Measurements from ENCODE around the gene RELL1. TPM values are rescaled to one million over a fixed set of nuclear protein-coding genes. Genes with fewer than 3 reads are reported as not detected.
A peak's percentile ranks its signal among the peaks of the same experiment; 100 is the strongest.

Gene RELL1
- total RNA-seq, 1 experiment from 2014 or later: 14.4 TPM

GRCh38 chr4:37601531-37601930, 84.6 kb downstream of the RELL1 start:
- no peaks in the 10 kb centered on the region for H3K9me3 ChIP-seq
- H3K4me3 ChIP-seq: no peak overlapping the region
- no peaks in the 10 kb centered on the region for H3K27me3 ChIP-seq
- no peaks in the 10 kb centered on the region for H3K36me3 ChIP-seq
- no peak for DNase-seq

- no peak for DNase-seq
- Histone ChIP-seq H3K4me3 (no peak overlapping the region), H3K27me3 (no peaks in the 10 kb centered on the region), H3K36me3 (no peaks in the 10 kb centered on the region), H3K9me3 (no peaks in the 10 kb centered on the region)
These were observed 86.9 kb downstream of the RELL1 start for GRCh38 chr4:37599092-37599790.

- Histone ChIP-seq H3K36me3 (no peaks in the 10 kb centered on the region), H3K4me3 (no peak overlapping the region), H3K27me3 (no peaks in the 10 kb centered on the region), H3K9me3 (no peaks in the 10 kb centered on the region)
- DNase-seq: no peak
These were observed 89.1 kb downstream of the RELL1 start for GRCh38 chr4:37597034-37597433.

GRCh38 chr4:37595875-37596680, 90.1 kb downstream of the RELL1 start:
- no peak for DNase-seq
- H3K36me3 ChIP-seq: no peaks in the 10 kb centered on the region
- no peak overlapping the region for H3K4me3 ChIP-seq
- no peaks in the 10 kb centered on the region for H3K27me3 ChIP-seq
- H3K9me3 ChIP-seq: no peaks in the 10 kb centered on the region

GRCh38 chr4:37594099-37594498, 92.1 kb downstream of the RELL1 start:
- no peak for DNase-seq
- H3K36me3 ChIP-seq: no peaks in the 10 kb centered on the region
- no peaks in the 10 kb centered on the region for H3K27me3 ChIP-seq
- no peak overlapping the region for H3K4me3 ChIP-seq
- H3K9me3 ChIP-seq: no peaks in the 10 kb centered on the region

GRCh38 chr4:37591349-37591748, 94.8 kb downstream of the RELL1 start:
- Histone ChIP-seq H3K4me3 (no peak overlapping the region), H3K27me3 (no peaks in the 10 kb centered on the region), H3K36me3 (no peaks in the 10 kb centered on the region), H3K9me3 (no peaks in the 10 kb centered on the region)
- no peak for DNase-seq

GRCh38 chr4:37590016-37590415, 96.2 kb downstream of the RELL1 start:
- H3K9me3 ChIP-seq: no peaks in the 10 kb centered on the region
- H3K4me3 ChIP-seq: no peak overlapping the region
- no peaks in the 10 kb centered on the region for H3K27me3 ChIP-seq
- H3K36me3 ChIP-seq: no peaks in the 10 kb centered on the region
- DNase-seq: no peak

- Histone ChIP-seq H3K9me3 (no peaks in the 10 kb centered on the region), H3K36me3 (no peaks in the 10 kb centered on the region), H3K27me3 (no peaks in the 10 kb centered on the region), H3K4me3 (no peak overlapping the region)
- no peak for DNase-seq
These were observed 98.0 kb downstream of the RELL1 start for GRCh38 chr4:37588150-37588549.

GRCh38 chr4:37586194-37586593, 100.0 kb downstream of the RELL1 start:
- no peak for DNase-seq
- no peak overlapping the region for H3K4me3 ChIP-seq
- no peaks in the 10 kb centered on the region for H3K36me3 ChIP-seq
- no peaks in the 10 kb centered on the region for H3K27me3 ChIP-seq
- no peaks in the 10 kb centered on the region for H3K9me3 ChIP-seq

GRCh38 chr4:37584493-37585060, 101.6 kb downstream of the RELL1 start:
- Histone ChIP-seq H3K9me3 (no peaks in the 10 kb centered on the region), H3K36me3 (no peaks in the 10 kb centered on the region), H3K27me3 (no peaks in the 10 kb centered on the region), H3K4me3 (no peak overlapping the region)
- no peak for DNase-seq

- no peaks in the 10 kb centered on the region for H3K36me3 ChIP-seq
- no peaks in the 10 kb centered on the region for H3K9me3 ChIP-seq
- no peak for DNase-seq
- no peaks in the 10 kb centered on the region for H3K27me3 ChIP-seq
- H3K4me3 ChIP-seq: no peak overlapping the region
These were observed 102.1 kb downstream of the RELL1 start for GRCh38 chr4:37584071-37584470.

- DNase-seq: no peak
- Histone ChIP-seq H3K27me3 (no peaks in the 10 kb centered on the region), H3K36me3 (no peaks in the 10 kb centered on the region), H3K9me3 (no peaks in the 10 kb centered on the region; the same call in 1 of the 2 replicates), H3K4me3 (no peak overlapping the region)
These were observed 112.6 kb downstream of the RELL1 start for GRCh38 chr4:37573566-37573965.

- Histone ChIP-seq H3K27me3 (no peaks in the 10 kb centered on the region), H3K4me3 (no peak overlapping the region), H3K9me3 (peaks cover 3% of the 10 kb centered on the region; the same call in 1 of the 2 replicates), H3K36me3 (no peaks in the 10 kb centered on the region)
- DNase-seq: no peak
These were observed 117.7 kb downstream of the RELL1 start for GRCh38 chr4:37568489-37568888.

- Histone ChIP-seq H3K4me3 (no peak overlapping the region), H3K9me3 (peaks cover 3% of the 10 kb centered on the region; the same call in 1 of the 2 replicates), H3K36me3 (no peaks in the 10 kb centered on the region), H3K27me3 (no peaks in the 10 kb centered on the region)
- DNase-seq: no peak
These were observed 118.3 kb downstream of the RELL1 start for GRCh38 chr4:37567836-37568235.

- Histone ChIP-seq H3K36me3 (no peaks in the 10 kb centered on the region), H3K27me3 (no peaks in the 10 kb centered on the region), H3K4me3 (no peak overlapping the region), H3K9me3 (peaks cover 3% of the 10 kb centered on the region; the same call in 1 of the 2 replicates)
- DNase-seq: no peak
These were observed 123.6 kb downstream of the RELL1 start for GRCh38 chr4:37562592-37562991.

GRCh38 chr4:37561803-37562207, 124.4 kb downstream of the RELL1 start:
- H3K9me3 ChIP-seq: no peaks in the 10 kb centered on the region
- H3K27me3 ChIP-seq: no peaks in the 10 kb centered on the region
- no peak overlapping the region for H3K4me3 ChIP-seq
- H3K36me3 ChIP-seq: no peaks in the 10 kb centered on the region
- peak; percentile 5 for DNase-seq

GRCh38 chr4:37561196-37561802, 124.9 kb downstream of the RELL1 start:
- no peak for DNase-seq

More at GRCh38 chr4:37561196-37561802, 124.9 kb downstream of the RELL1 start:
- no peaks in the 10 kb centered on the region for H3K36me3 ChIP-seq
- no peaks in the 10 kb centered on the region for H3K9me3 ChIP-seq
- H3K27me3 ChIP-seq: no peaks in the 10 kb centered on the region
- no peak overlapping the region for H3K4me3 ChIP-seq
